Right lobe of liver (tissue), 4 donors: ENCODE data around the gene CACNB1.

ENCODE experiments used
- POLR2A ChIP-seq: fragments of 450-650 bp; IDR thresholded peaks from one replicate; pipeline ENCODE4 v1.6.1; 2017; ENCODE audit warnings: antibody characterized with exemption, mild to moderate bottlenecking
- TF ChIP-seq, protein P1 (sequence below), 4 donors: fragments of 200-600 bp in 3 of 4; fragments of 450-650 bp in 1 of 4; IDR thresholded peaks; one replicate each; pipeline versions ENCODE4 v1.5.1 to v1.8.0; 2016 to 2022; ENCODE audit warnings: antibody characterized with exemption in 4 of 4, mild to moderate bottlenecking in 2 of 4
- donor health status: DM: no; HTN: no; CAD: no.
- donor health status: DM: no; HTN: no; CAD: no.
- donor health status: DM: no; HTN: yes; CAD: no.

DNA sequence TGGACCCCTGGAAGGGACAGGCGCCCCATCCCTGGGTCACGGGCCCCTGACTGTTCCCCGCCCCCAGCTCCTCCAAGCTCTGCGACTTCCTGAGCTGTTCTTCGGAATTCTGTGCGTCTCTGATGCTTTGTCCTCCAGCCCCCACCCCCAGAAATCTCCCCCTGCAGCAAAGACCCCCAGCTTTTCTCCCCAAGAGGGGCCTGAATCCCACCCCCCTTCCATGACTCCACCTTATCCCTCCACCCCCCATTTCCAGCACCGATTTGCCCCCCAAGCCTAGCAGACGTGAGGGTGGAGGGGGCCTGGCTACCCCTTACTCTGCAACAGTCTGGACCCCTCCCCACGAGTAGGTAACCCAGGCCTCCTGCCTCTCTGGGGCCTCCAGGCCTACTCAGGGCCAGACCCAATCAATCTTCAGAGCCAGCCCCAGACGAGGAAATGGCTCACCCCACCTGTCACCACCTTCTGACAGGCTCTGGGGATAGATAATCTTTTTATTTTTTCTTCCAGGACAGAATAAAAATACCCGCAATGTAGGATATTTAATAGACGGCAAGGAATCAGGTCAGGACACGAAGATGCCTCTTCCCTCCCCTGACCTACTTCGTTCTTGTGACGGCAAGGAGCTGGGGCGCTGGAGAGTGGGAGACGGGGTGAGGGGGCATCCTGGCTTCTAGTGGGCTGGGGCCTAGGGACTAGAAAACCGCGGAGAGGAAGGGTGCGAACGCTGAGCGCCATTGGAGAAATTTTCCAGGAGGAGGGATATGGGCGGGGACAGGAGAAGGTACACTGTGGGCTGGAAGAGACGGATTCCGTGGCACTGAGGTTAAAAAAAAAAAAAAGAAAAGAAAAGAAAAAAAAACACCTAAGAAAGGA, 45.3 kb downstream of the CACNB1 start:
- TF ChIP-seq, protein P1, sequence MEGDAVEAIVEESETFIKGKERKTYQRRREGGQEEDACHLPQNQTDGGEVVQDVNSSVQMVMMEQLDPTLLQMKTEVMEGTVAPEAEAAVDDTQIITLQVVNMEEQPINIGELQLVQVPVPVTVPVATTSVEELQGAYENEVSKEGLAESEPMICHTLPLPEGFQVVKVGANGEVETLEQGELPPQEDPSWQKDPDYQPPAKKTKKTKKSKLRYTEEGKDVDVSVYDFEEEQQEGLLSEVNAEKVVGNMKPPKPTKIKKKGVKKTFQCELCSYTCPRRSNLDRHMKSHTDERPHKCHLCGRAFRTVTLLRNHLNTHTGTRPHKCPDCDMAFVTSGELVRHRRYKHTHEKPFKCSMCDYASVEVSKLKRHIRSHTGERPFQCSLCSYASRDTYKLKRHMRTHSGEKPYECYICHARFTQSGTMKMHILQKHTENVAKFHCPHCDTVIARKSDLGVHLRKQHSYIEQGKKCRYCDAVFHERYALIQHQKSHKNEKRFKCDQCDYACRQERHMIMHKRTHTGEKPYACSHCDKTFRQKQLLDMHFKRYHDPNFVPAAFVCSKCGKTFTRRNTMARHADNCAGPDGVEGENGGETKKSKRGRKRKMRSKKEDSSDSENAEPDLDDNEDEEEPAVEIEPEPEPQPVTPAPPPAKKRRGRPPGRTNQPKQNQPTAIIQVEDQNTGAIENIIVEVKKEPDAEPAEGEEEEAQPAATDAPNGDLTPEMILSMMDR (IDR thresholded peaks at IDR 0.05): no peak
- no peak for TF ChIP-seq POLR2A
